ENCODE results near the gene SGK1.

The SGK1 gene

GRCh38 chr6:134317471-134318131, at the start of gene SGK1:
Gene SGK1, minus strand, starts transcription at chr6:134318112. Its CDS starts 652 bp downstream, at chr6:134317460.
- peak; percentile 55 to 60 for ATAC-seq

GRCh38 chr6:134363323-134364039, 45.6 kb upstream of the SGK1 start:
- no peak for ATAC-seq

GRCh38 chr6:134361011-134361410, 43.1 kb upstream of the SGK1 start:
- ATAC-seq = no peak

- ATAC-seq = no peak
Observed at GRCh38 chr6:134359302-134359701, 41.4 kb upstream of the SGK1 start.

- no peak for ATAC-seq
Observed at GRCh38 chr6:134358320-134358719, 40.4 kb upstream of the SGK1 start.

- ATAC-seq = no peak
Observed at GRCh38 chr6:134357022-134357487, 39.1 kb upstream of the SGK1 start.

- ATAC-seq = no peak
Observed at GRCh38 chr6:134356405-134356804, 38.5 kb upstream of the SGK1 start.

GRCh38 chr6:134352786-134353480, 35.0 kb upstream of the SGK1 start:
- peak; percentile 64 to 79 for ATAC-seq

- ATAC-seq = peak; percentile 18 to 46
Observed at GRCh38 chr6:134351615-134352474, 33.9 kb upstream of the SGK1 start.

GRCh38 chr6:134347885-134348805, 30.2 kb upstream of the SGK1 start:
- ATAC-seq = no peak

- ATAC-seq = no peak
Observed at GRCh38 chr6:134346932-134347545, 29.1 kb upstream of the SGK1 start.

- no peak for ATAC-seq
Observed at GRCh38 chr6:134345789-134346188, 27.9 kb upstream of the SGK1 start.

GRCh38 chr6:134343066-134343465, 25.2 kb upstream of the SGK1 start:
- no peak for ATAC-seq

- ATAC-seq = no peak
Observed at GRCh38 chr6:134341999-134342567, 24.2 kb upstream of the SGK1 start.

GRCh38 chr6:134340179-134340975, 22.5 kb upstream of the SGK1 start:
- no peak for ATAC-seq

- no peak for ATAC-seq
Observed at GRCh38 chr6:134339216-134339615, 21.3 kb upstream of the SGK1 start.

GRCh38 chr6:134331256-134331655, 13.3 kb upstream of the SGK1 start:
- ATAC-seq = no peak

- no peak for ATAC-seq
Observed at GRCh38 chr6:134330555-134330954, 12.6 kb upstream of the SGK1 start.

GRCh38 chr6:134328792-134329191, 10.9 kb upstream of the SGK1 start:
- ATAC-seq = no peak

- no peak for ATAC-seq
Observed at GRCh38 chr6:134328138-134328537, 10.2 kb upstream of the SGK1 start.
